GM19467 (cell line): Measurements from ENCODE around the gene DPY30.
"Not testable (repeated sequence)": the region's sequence is repeated elsewhere in the genome, so short reads cannot be mapped to it uniquely, and the experiment has no call there.

Experiments
- ATAC-seq: cut with Tn5 transposase; IDR thresholded peaks from one replicate; pipeline ENCODE4 v1.9.1; 2021; ENCODE audit warnings: mild to moderate bottlenecking, moderate library complexity; ENCODE audit not compliant: unreplicated experiment

Gene DPY30

DNA sequence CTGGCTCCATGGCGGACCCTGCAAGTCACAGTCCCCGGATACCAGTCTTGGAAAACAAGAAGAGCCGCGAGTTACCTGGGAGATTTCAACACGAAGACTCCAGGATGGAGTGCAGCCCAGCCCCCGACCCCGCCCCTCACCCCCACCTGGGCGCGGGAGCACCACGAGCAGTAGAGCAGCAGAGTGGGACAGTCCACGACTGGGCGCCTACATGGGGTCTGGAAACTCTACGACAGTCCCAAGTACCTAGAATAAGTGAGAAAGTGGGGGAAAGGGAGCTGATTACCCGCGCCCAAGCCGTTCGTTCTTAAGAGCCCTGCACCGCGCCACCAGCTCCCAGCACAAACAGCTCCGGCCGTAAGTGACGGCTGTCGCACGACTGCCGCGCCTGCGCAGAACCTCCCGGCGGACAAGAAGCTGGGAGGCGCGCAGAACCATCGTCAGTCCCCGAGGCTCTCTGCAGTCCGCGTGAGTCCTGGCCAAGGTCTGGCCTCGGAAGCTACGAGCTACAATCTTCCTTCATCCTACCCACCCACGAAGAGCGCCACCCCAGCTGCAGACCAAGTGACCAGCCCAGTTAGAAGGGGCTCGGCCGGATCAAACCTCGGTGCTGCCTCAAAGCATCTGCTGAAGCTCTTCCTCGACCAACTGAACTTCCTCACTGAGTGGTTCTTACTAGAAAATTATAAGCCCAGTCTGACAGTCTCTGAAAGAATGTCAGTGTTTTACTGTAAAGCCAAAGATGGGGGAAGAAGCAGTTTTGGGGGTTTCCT, at the start of gene DPY30:
TSS of gene DPY30 (minus strand) at position 359 of the 773 bp plus-strand sequence. CDS start at position 10, 349 bp downstream.
- peak; percentile 86 for ATAC-seq

- ATAC-seq, result no peak
These were observed 34.5 kb upstream of the DPY30 start for GRCh38 chr2:32074134-32074506.

- ATAC-seq, result no peak
These were observed 27.9 kb upstream of the DPY30 start for GRCh38 chr2:32067549-32067948.

GRCh38 chr2:32064713-32065112, 25.1 kb upstream of the DPY30 start:
- ATAC-seq, result no peak

DNA sequence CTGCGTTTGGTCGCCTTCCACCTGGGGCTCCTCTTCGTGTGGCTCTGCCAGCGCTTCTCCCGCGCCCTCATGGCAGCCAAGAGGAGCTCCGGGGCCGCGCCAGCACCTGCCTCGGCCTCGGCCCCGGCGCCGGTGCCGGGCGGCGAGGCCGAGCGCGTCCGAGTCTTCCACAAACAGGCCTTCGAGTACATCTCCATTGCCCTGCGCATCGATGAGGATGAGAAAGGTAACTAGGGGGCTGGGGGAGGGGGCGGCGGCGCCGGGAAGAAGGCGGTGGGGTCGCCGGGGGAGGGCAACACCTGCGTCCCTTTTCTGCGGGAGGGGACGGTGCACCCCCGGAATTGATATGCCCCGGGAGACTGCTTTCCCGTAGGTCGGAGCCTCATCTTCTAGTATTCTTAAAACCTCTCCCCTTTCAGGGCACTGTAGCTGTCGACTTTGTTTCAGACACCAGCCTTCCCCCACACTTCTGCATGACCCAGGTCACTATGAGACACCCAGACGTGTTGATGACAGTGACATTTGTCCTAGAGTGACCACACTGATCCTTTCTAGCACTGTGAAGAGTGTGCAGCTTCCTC, 24.5 kb upstream of the DPY30 start:
- ATAC-seq, result no peak

- peak; percentile 95 for ATAC-seq
These were observed 23.9 kb upstream of the DPY30 start, which contains the start of gene SPAST for GRCh38 chr2:32063310-32064020. Gene SPAST, plus strand, starts transcription at chr2:32063556. Its CDS starts 276 bp downstream, at chr2:32063832.

DNA sequence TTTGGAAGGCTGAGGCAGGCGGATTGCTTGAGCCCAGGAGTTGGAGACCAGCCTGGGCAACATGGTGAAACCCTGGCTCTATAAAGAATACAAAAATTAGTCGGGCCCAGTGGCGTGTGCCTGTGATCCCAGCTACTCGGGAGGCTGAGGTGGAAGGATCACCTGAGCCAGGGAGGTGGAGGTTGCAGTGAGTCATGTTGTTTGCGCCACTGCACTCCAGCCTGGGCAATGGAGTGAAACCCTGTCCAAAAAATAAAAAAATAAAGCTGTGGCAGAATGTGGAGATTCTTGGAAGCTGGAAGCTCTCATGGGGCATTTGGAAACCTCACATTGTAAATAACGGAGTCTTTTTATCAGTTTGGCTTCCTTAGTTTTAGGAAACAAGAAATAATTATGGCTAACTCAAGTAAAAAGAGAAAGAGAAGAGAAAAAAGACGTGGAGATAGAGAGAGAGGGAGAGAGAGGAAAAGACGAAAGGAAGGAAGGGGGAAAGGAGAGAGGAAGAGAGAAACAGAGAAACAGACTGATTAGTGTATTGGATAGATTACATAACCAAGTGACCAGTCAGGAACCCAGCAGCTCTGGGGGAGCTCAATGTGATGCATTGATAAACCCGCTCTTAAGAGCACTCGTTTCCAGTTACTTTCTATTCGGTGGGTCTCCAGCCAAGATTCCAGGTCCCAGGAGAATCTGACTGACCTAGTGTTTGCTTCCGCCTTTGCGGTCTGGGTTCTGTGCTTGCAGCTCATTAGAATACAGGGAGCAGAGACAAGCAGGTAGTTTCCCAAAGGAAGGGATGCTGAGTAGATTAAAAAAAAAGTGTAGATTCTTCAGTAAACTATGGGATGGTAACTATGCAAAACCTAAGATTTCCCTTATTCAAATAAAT, 22.6 kb upstream of the DPY30 start:
- ATAC-seq, result no peak

GRCh38 chr2:32061430-32061829, 21.8 kb upstream of the DPY30 start:
- ATAC-seq, result no peak

GRCh38 chr2:32060266-32060665, 20.7 kb upstream of the DPY30 start:
- no peak for ATAC-seq

GRCh38 chr2:32058130-32058529, 18.5 kb upstream of the DPY30 start:
- no peak for ATAC-seq

- ATAC-seq, result not testable (repeated sequence)
These were observed 15.0 kb upstream of the DPY30 start for GRCh38 chr2:32054583-32054982.

DNA sequence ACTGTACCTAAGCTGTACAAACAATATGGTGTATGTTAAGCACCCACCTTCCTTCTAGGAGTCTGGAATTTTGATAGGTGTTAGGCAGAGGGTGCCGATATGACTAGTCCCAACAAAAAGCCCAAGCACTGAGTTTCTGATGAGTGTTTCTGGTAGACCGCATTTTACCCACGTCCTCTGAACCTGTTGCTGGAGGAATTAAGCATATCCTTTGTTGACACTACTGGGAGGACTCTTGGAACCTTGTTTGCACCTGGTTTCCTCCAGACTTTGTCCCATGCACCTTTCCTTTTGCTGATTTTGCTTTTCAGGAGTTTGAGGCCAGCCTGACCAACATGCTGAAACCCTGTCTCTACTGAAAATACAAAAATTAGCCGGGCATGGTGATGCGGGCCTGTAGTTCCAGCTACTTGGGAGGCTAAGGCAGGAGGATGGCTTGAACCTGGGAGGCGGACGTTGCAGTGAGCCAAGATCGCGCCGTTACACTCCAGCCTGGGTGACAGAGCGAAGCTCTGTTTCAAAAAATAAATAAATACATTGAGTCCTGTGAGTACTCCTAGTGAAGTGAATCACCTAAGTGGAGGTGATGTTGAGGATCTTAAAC, 12.3 kb upstream of the DPY30 start:
- no peak for ATAC-seq

GRCh38 chr2:32043561-32043960, 4.0 kb upstream of the DPY30 start:
- no peak for ATAC-seq

DNA sequence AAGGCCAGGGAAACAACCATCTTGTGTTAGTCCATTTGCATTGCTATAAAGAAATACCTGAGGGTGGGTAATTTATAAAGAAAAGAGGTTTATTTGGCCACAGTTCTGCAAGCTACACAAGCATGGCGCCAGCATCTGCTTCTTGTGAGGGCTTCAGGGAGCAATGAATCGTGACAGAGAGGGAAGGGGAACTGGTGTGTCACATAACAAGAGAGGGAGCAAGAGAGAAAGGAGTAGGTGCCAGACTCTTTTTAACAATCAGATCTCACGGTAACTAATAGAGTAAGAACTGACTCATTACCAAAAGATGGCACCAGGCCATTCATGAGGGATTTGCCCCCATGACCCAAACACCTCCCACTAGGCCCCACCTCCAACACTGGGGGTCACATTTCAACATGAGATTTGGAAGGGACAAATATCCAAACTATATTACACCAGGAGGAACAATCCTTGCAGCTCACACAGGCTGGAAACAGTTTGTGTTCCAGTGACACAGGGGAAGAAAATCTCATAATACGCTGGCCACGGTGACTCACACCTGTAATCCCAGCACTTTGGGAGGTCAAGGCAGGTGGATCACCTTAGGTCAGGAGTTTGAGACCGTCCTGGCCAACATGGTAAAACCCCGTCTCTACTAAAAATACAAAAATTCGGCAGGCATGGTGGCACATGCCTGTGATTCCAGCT, 5.3 kb downstream of the DPY30 start:
- not testable (repeated sequence) for ATAC-seq

GRCh38 chr2:32018789-32019482, 20.7 kb downstream of the DPY30 start:
- not testable (repeated sequence) for ATAC-seq

GRCh38 chr2:32012872-32013271, 26.7 kb downstream of the DPY30 start:
- no peak for ATAC-seq

DNA sequence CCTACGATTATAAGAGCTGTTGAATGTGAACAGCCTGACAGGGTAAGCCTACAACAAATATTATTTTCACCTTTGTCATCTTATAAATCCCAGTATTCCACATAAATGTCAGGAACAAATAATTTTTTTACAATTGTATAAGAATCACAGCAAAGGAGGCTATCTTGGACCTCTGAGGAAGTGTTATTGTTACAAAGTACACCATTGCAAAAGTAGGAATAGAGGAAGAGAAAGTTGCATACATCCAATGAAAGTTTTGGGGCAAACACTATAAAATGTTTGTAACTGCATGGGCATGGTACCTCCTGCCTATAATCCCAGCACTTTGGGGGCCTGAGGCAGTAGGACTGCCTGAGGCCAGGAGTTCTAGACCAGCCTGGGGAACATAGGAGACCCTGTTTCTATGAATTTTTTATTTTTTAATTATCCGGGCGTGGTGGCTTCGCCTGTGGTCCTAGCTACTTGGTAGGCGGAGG, 28.1 kb downstream of the DPY30 start:
- no peak for ATAC-seq

GRCh38 chr2:32010670-32011484, 28.7 kb downstream of the DPY30 start, which contains the start of gene MEMO1:
Gene MEMO1, minus strand, starts transcription at chr2:32011008. Its CDS starts 761 bp downstream, at chr2:32010247.
- ATAC-seq, result peak; percentile 57
